Measurements from ENCODE around the gene DCANP1.

DNA sequence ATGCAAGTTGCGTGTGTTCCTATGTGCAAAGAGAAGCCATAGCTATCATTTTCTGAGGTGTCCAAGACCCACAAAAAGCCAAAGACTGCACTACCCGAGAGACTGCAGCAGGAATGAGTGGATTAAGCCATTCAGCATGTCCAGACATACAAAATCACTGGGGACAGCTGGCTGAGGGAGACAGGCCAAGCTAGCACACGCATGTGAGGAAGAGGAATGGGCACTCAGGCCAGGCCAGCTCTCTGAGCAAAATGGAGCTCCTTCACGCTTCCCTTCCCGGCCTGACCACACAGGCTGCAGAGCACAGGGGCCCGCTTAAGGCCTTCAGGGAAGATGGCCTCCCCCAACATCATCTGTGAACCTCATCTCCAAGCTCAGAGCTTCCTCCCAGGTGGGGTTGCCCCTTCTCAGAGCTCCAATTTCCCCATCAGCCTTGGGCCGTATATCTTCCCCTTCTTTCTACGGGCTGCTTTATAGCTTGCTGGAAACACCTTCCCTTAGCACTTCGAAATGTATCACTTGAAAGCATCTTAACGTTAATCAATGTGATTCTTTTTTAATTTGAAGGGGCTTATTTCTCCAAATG is 8.4 kb downstream of the DCANP1 start:
- TF ChIP-seq CTCF (IDR thresholded peaks at IDR 0.05) (no peak), MXD4 (CRISPR knock-in tag; IDR thresholded peaks at IDR 0.05; ENCODE audit: borderline replicate concordance) (no peak), ZNF416 (CRISPR knock-in tag; IDR thresholded peaks at IDR 0.05) (no peak), JUN (CRISPR knock-in tag; IDR thresholded peaks at IDR 0.05) (no peak), CREB1 (CRISPR knock-in tag; IDR thresholded peaks at IDR 0.05) (no peak), TEAD4 (CRISPR knock-in tag; IDR thresholded peaks at IDR 0.05) (no peak), ZBTB21 (CRISPR knock-in tag; IDR thresholded peaks at IDR 0.05; ENCODE audit: borderline replicate concordance) (no peak), ETV6 (CRISPR knock-in tag; IDR thresholded peaks at IDR 0.05) (no peak), FOXJ3 (CRISPR knock-in tag; IDR thresholded peaks at IDR 0.05; ENCODE audit: borderline replicate concordance) (no peak), CDX4 (CRISPR knock-in tag; IDR thresholded peaks at IDR 0.05; ENCODE audit: borderline replicate concordance) (no peak)
- TF ChIP-seq, protein P1, sequence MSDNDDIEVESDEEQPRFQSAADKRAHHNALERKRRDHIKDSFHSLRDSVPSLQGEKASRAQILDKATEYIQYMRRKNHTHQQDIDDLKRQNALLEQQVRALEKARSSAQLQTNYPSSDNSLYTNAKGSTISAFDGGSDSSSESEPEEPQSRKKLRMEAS (CRISPR knock-in tag; IDR thresholded peaks at IDR 0.05): no peak
- TF ChIP-seq, protein P2, sequence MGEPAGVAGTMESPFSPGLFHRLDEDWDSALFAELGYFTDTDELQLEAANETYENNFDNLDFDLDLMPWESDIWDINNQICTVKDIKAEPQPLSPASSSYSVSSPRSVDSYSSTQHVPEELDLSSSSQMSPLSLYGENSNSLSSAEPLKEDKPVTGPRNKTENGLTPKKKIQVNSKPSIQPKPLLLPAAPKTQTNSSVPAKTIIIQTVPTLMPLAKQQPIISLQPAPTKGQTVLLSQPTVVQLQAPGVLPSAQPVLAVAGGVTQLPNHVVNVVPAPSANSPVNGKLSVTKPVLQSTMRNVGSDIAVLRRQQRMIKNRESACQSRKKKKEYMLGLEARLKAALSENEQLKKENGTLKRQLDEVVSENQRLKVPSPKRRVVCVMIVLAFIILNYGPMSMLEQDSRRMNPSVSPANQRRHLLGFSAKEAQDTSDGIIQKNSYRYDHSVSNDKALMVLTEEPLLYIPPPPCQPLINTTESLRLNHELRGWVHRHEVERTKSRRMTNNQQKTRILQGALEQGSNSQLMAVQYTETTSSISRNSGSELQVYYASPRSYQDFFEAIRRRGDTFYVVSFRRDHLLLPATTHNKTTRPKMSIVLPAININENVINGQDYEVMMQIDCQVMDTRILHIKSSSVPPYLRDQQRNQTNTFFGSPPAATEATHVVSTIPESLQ (CRISPR knock-in tag; IDR thresholded peaks at IDR 0.05): no peak
- TF ChIP-seq, protein P3, sequence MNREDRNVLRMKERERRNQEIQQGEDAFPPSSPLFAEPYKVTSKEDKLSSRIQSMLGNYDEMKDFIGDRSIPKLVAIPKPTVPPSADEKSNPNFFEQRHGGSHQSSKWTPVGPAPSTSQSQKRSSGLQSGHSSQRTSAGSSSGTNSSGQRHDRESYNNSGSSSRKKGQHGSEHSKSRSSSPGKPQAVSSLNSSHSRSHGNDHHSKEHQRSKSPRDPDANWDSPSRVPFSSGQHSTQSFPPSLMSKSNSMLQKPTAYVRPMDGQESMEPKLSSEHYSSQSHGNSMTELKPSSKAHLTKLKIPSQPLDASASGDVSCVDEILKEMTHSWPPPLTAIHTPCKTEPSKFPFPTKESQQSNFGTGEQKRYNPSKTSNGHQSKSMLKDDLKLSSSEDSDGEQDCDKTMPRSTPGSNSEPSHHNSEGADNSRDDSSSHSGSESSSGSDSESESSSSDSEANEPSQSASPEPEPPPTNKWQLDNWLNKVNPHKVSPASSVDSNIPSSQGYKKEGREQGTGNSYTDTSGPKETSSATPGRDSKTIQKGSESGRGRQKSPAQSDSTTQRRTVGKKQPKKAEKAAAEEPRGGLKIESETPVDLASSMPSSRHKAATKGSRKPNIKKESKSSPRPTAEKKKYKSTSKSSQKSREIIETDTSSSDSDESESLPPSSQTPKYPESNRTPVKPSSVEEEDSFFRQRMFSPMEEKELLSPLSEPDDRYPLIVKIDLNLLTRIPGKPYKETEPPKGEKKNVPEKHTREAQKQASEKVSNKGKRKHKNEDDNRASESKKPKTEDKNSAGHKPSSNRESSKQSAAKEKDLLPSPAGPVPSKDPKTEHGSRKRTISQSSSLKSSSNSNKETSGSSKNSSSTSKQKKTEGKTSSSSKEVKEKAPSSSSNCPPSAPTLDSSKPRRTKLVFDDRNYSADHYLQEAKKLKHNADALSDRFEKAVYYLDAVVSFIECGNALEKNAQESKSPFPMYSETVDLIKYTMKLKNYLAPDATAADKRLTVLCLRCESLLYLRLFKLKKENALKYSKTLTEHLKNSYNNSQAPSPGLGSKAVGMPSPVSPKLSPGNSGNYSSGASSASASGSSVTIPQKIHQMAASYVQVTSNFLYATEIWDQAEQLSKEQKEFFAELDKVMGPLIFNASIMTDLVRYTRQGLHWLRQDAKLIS (CRISPR knock-in tag; IDR thresholded peaks at IDR 0.05; ENCODE audit: borderline replicate concordance): no peak

All from WTC11 (cell line).